ENCODE results near the gene SELENOP.

GRCh38 chr5:42811591-42812446 is at the start of gene SELENOP:
- TF ChIP-seq LARP7 (IDR thresholded peaks at IDR 0.05) (no peak), TBL1XR1 (IDR thresholded peaks at IDR 0.05; ENCODE audit: low read length in 2 of 2) (no peak), JUN (IDR thresholded peaks at IDR 0.05; ENCODE audit: borderline replicate concordance, low read depth, low read length) (no peak), JUN (CRISPR knock-in tag; IDR thresholded peaks at IDR 0.05; ENCODE audit: borderline replicate concordance) (no peak), U2AF2 (optimal IDR thresholded peaks at IDR 0.05; ENCODE audit: low read depth, low read length) (no peak), AFF4 (CRISPR knock-in tag; IDR thresholded peaks at IDR 0.05) (no peak), ATF7 (IDR thresholded peaks at IDR 0.05) (peak; percentile 98), HDAC2 (IDR thresholded peaks at IDR 0.05) (no peak), RAD51 (IDR thresholded peaks at IDR 0.05; ENCODE audit: borderline replicate concordance, low read depth) (no peak), ZNF175 (CRISPR knock-in tag; IDR thresholded peaks at IDR 0.05; ENCODE audit: low read depth) (no peak), NRF1 (conservative IDR thresholded peaks at IDR 0.05 in 1 of 2, IDR thresholded peaks at IDR 0.05 in 1 of 2) (no peak), POLR2A (conservative IDR thresholded peaks at IDR 0.05) (peak; percentile 66), CBX5 (IDR thresholded peaks at IDR 0.05; ENCODE audit: borderline replicate concordance, low read depth) (no peak), NBN (IDR thresholded peaks at IDR 0.05; ENCODE audit: low read depth) (no peak)

Measured in K562 (cell line).